Inferior parietal cortex (tissue), 1 donor: Measurements from ENCODE around the gene KMT2B.
"Not testable (repeated sequence)": the region's sequence is repeated elsewhere in the genome, so short reads cannot be mapped to it uniquely, and the experiment has no call there.

Source experiments
- DNase-seq: peaks from one replicate; pipeline ENCODE4 v3.0.0-alpha.2; 2016; ENCODE audit errors: extremely low spot score

Gene KMT2B

GRCh38 chr19:35712567-35713505 is 5.0 kb upstream of the KMT2B start:
- no peak for DNase-seq

GRCh38 chr19:35713506-35713850 is 4.3 kb upstream of the KMT2B start:
- no peak for DNase-seq

GRCh38 chr19:35713904-35714495 is 3.8 kb upstream of the KMT2B start:
- no peak for DNase-seq

GRCh38 chr19:35714601-35715354 is 3.0 kb upstream of the KMT2B start:
- no peak for DNase-seq

GRCh38 chr19:35715355-35715809 is 2.4 kb upstream of the KMT2B start:
- no peak for DNase-seq

- no peak for DNase-seq
Measured at GRCh38 chr19:35715981-35716800, 1.6 kb upstream of the KMT2B start.

- peak; percentile 92 for DNase-seq
Measured at GRCh38 chr19:35716801-35717664, 770 bp upstream of the KMT2B start.

GRCh38 chr19:35718345-35719041 is 690 bp downstream of the KMT2B start:
- DNase-seq = no peak

- DNase-seq = no peak
Measured at GRCh38 chr19:35719402-35720162, 1.8 kb downstream of the KMT2B start.

GRCh38 chr19:35720163-35720524 is 2.3 kb downstream of the KMT2B start:
- DNase-seq = no peak

- no peak for DNase-seq
Measured at GRCh38 chr19:35720648-35721047, 2.8 kb downstream of the KMT2B start.

GRCh38 chr19:35721374-35721773 is 3.6 kb downstream of the KMT2B start:
- DNase-seq = no peak

- no peak for DNase-seq
Measured at GRCh38 chr19:35722461-35722860, 4.7 kb downstream of the KMT2B start.

GRCh38 chr19:35722897-35723296 is 5.1 kb downstream of the KMT2B start:
- DNase-seq = no peak

- no peak for DNase-seq
Measured at GRCh38 chr19:35723671-35724070, 5.9 kb downstream of the KMT2B start.

- DNase-seq = not testable (repeated sequence)
Measured at GRCh38 chr19:35724132-35724531, 6.3 kb downstream of the KMT2B start.

GRCh38 chr19:35724560-35724959 is 6.8 kb downstream of the KMT2B start:
- DNase-seq = no peak

GRCh38 chr19:35725216-35725861 is 7.5 kb downstream of the KMT2B start:
- DNase-seq = no peak
